Suprapubic skin (tissue), 4 donors: ENCODE measurements around the gene RAE1. TPM values are rescaled to one million over a fixed set of nuclear protein-coding genes. Genes with fewer than 3 reads are reported as not detected.

Source experiments
- DNase-seq, 2 donors: peaks; one replicate each; pipeline ENCODE4 v3.0.0-alpha.2; 2019; ENCODE audit warnings: low spot score in 2 of 2
- H3K27ac ChIP-seq: fragments of 200-600 bp; sonication (generic); one replicate; pipeline ENCODE4 v1.5.1; 2019
- H3K27me3 ChIP-seq: fragments of 200-600 bp; sonication (generic); one replicate; pipeline ENCODE4 v1.5.1; 2019
- H3K36me3 ChIP-seq: fragments of 200-600 bp; sonication (generic); one replicate; pipeline ENCODE4 v1.5.1; 2019
- H3K4me1 ChIP-seq: fragments of 200-600 bp; sonication (generic); one replicate; pipeline ENCODE4 v1.5.1; 2019
- H3K4me3 ChIP-seq: fragments of 200-600 bp; sonication (generic); one replicate; pipeline ENCODE4 v1.5.1; 2019; ENCODE audit warnings: mild to moderate bottlenecking
- H3K9me3 ChIP-seq: fragments of 200-600 bp; sonication (generic); one replicate; pipeline ENCODE4 v1.5.1; 2019
- CTCF ChIP-seq, 2 donors: fragments of 200-600 bp in 1 of 2; fragments of 450-650 bp in 1 of 2; sonication (generic) in 1 of 2; IDR thresholded peaks; one replicate each; pipeline ENCODE4 v1.5.1; 2016 to 2019; ENCODE audit warnings: antibody characterized with exemption in 2 of 2, mild to moderate bottlenecking in 1 of 2, moderate library complexity in 1 of 2
- EP300 ChIP-seq: sonication (generic); formaldehyde crosslinking; IDR thresholded peaks from one replicate; pipeline ENCODE4 v1.6.1; 2017; ENCODE audit warnings: antibody characterized with exemption
- POLR2A ChIP-seq, 2 donors: fragments of 450-650 bp; IDR thresholded peaks; one replicate each; pipeline ENCODE4 v1.6.1; 2017; ENCODE audit warnings: antibody characterized with exemption in 2 of 2, mild to moderate bottlenecking in 2 of 2, moderate library complexity in 2 of 2
- POLR2AphosphoS5 ChIP-seq, 3 donors: sonication (generic); formaldehyde crosslinking; IDR thresholded peaks; one replicate each; pipeline ENCODE4 v1.6.1; 2017; ENCODE audit warnings: antibody characterized with exemption in 3 of 3
- WGBS: methylation state at CpG from one replicate; pipeline ENCODE4 v1.1.5; 2018; 5-methylcytosine and 5-hydroxymethylcytosine counted together
- total RNA-seq, 4 donors: library from RNA; depleted of rRNA; stranded (reverse); fragments of >200 nt; gene quantifications; one replicate each; pipeline ENCODE4 v1.1.0, GENCODE V29; 2016

The RAE1 gene
- total RNA-seq, 4 donors from 2014 or later = 31.2 to 45.1 (median 37.2) TPM

- Histone ChIP-seq H3K9me3 (no peaks in the 10 kb centered on the region), H3K27me3 (no peaks in the 10 kb centered on the region), H3K36me3 (peaks cover 23% of the 10 kb centered on the region), H3K4me1 (peaks cover 64% of the 10 kb centered on the region), H3K4me3 (no peak overlapping the region), H3K27ac (no peak overlapping the region)
- DNase-seq = no peak
- 56% methylated on average over 13 of the region's 13 CpGs for WGBS
- TF ChIP-seq EP300 = no peak
- TF ChIP-seq POLR2AphosphoS5 (IDR thresholded peaks at IDR 0.05) = no peak
- no peak for TF ChIP-seq CTCF (IDR thresholded peaks at IDR 0.05)
- TF ChIP-seq POLR2A (IDR thresholded peaks at IDR 0.05) = no peak
Observed at GRCh38 chr20:57397693-57398108, 46.6 kb downstream of the RAE1 start.

- peak overlapping the region; percentile 28 for H3K27ac ChIP-seq
- WGBS = 55% methylated on average over 12 of the region's 27 CpGs
- no peaks in the 10 kb centered on the region for H3K9me3 ChIP-seq
- DNase-seq = no peak
- H3K27me3 ChIP-seq = no peaks in the 10 kb centered on the region
- TF ChIP-seq CTCF (IDR thresholded peaks at IDR 0.05) (no peak), EP300 (no peak), POLR2AphosphoS5 (IDR thresholded peaks at IDR 0.05) (no peak), POLR2A (IDR thresholded peaks at IDR 0.05) (no peak)
- peaks cover 58% of the 10 kb centered on the region for H3K4me1 ChIP-seq
- peak overlapping the region; percentile 17 for H3K4me3 ChIP-seq
- peaks cover 29% of the 10 kb centered on the region for H3K36me3 ChIP-seq
Observed at GRCh38 chr20:57398231-57398821, 47.3 kb downstream of the RAE1 start.

- 60% methylated on average over 12 of the region's 13 CpGs for WGBS
- no peak for DNase-seq
- Histone ChIP-seq H3K4me3 (peak overlapping the region; percentile 17), H3K9me3 (no peaks in the 10 kb centered on the region), H3K27me3 (no peaks in the 10 kb centered on the region), H3K27ac (peak overlapping the region; percentile 28), H3K36me3 (peaks cover 31% of the 10 kb centered on the region), H3K4me1 (peaks cover 53% of the 10 kb centered on the region)
- TF ChIP-seq POLR2AphosphoS5 (IDR thresholded peaks at IDR 0.05) (no peak), EP300 (no peak), CTCF (IDR thresholded peaks at IDR 0.05) (no peak), POLR2A (IDR thresholded peaks at IDR 0.05) (no peak)
Observed at GRCh38 chr20:57398901-57399535, 48.0 kb downstream of the RAE1 start.

- DNase-seq = no peak
- Histone ChIP-seq H3K4me3 (no peak overlapping the region), H3K9me3 (no peaks in the 10 kb centered on the region), H3K36me3 (peaks cover 33% of the 10 kb centered on the region), H3K27me3 (no peaks in the 10 kb centered on the region), H3K4me1 (peaks cover 48% of the 10 kb centered on the region), H3K27ac (no peak overlapping the region)
- 69% methylated on average over 14 of the region's 21 CpGs for WGBS
- TF ChIP-seq POLR2A (IDR thresholded peaks at IDR 0.05) = no peak
- TF ChIP-seq POLR2AphosphoS5 (IDR thresholded peaks at IDR 0.05) = no peak
- TF ChIP-seq CTCF (IDR thresholded peaks at IDR 0.05) = no peak
- TF ChIP-seq EP300 = no peak
Observed at GRCh38 chr20:57399587-57400155, 48.6 kb downstream of the RAE1 start.

- no peak for DNase-seq
- 83% methylated on average over 6 of the region's 11 CpGs for WGBS
- no peak overlapping the region for H3K4me3 ChIP-seq
Observed at GRCh38 chr20:57400231-57400701, 49.2 kb downstream of the RAE1 start.

More at GRCh38 chr20:57400231-57400701, 49.2 kb downstream of the RAE1 start:
- no peak overlapping the region for H3K27ac ChIP-seq
- no peaks in the 10 kb centered on the region for H3K27me3 ChIP-seq
- no peaks in the 10 kb centered on the region for H3K9me3 ChIP-seq
- peaks cover 43% of the 10 kb centered on the region for H3K4me1 ChIP-seq
- peaks cover 35% of the 10 kb centered on the region for H3K36me3 ChIP-seq
- TF ChIP-seq POLR2AphosphoS5 (IDR thresholded peaks at IDR 0.05) (no peak), CTCF (IDR thresholded peaks at IDR 0.05) (no peak), POLR2A (IDR thresholded peaks at IDR 0.05) (no peak), EP300 (no peak)
